ENCODE data around the gene TLCD5. TPM values are rescaled to one million over a fixed set of nuclear protein-coding genes. Genes with fewer than 3 reads are reported as not detected.

Gene TLCD5
- total RNA-seq, 1 experiment from 2014 or later: 7.1 TPM

DNA sequence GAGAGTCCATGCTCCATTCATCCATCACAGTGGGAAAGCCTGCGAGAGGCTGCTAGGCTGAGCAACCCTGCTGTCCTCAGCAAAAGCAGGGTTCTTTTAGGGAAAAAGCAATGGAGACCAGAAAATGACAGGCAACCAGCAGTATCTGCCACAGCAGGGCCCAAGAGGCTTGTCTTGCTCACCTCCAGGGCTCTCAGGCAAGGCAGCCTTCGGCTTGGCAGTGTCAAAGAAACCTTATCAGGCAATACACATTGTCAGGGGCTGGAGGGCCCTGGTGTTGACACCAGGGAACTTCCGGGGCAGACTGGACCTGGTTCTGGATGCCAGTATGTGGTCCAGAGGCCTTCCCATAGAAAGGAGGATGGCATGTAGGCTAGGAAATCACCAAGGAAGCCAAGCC, 10.2 kb upstream of the TLCD5 start:
- no peak overlapping the region for H3K27ac Mint-ChIP-seq
- H3K4me3 Mint-ChIP-seq: no peak overlapping the region
- H3K4me1 ChIP-seq (ENCODE audit: insufficient read depth, low read length): peaks cover 2% of the 10 kb centered on the region; the same call in 1 of the 2 replicates
- no peak overlapping the region for H3K14ac ChIP-seq (ENCODE audit: insufficient read depth, low read length)
- no peak overlapping the region for H4K8ac ChIP-seq (replicated peaks; ENCODE audit: insufficient read length, low read depth, low read length)
- no peak overlapping the region for H2AK5ac ChIP-seq (ENCODE audit: insufficient read length, low read length)
- no peak overlapping the region for H2BK12ac ChIP-seq (ENCODE audit: insufficient read length, low read depth, low read length)
- no peak overlapping the region for H3T11ph ChIP-seq (ENCODE audit: low read length)
- no CpG with 5 or more reads among the region's 3 CpGs for WGBS (ENCODE audit: extremely low coverage, insufficient read length, low lambda C conversion rate)
- H3K79me1 ChIP-seq (ENCODE audit: insufficient read depth, low read depth, low read length, poor library complexity, severe bottlenecking): no peaks in the 10 kb centered on the region
- no peak overlapping the region for H4K91ac ChIP-seq (ENCODE audit: insufficient read length, low read depth, low read length)
- no peaks in the 10 kb centered on the region for H3K79me2 ChIP-seq (ENCODE audit: insufficient read depth, low read length)
- no peaks in the 10 kb centered on the region for H4K20me1 ChIP-seq (ENCODE audit: control insufficient read depth, insufficient read depth, insufficient read length)
- H3K18ac ChIP-seq (ENCODE audit: insufficient read length, low read depth, low read length): no peak overlapping the region
- H2BK15ac ChIP-seq (ENCODE audit: low read depth, low read length): no peak overlapping the region
- H3K27ac ChIP-seq (ENCODE audit: insufficient read length, low read depth, low read length): no peak overlapping the region
- H3K9me3 Mint-ChIP-seq: no peaks in the 10 kb centered on the region
- no peak overlapping the region for H4K5ac ChIP-seq (ENCODE audit: insufficient read length, low read depth, low read length)
- no peak for TF ChIP-seq CTCF (conservative IDR thresholded peaks at IDR 0.05)
- no peaks in the 10 kb centered on the region for H3K36me3 Mint-ChIP-seq (ENCODE audit: insufficient read depth in 1 of 3, low read depth in 3 of 3)
- H3K27me3 Mint-ChIP-seq (ENCODE audit: low read depth): peaks cover 14% of the 10 kb centered on the region
- H3K9ac ChIP-seq (ENCODE audit: extremely low read depth, insufficient read length, low read length): no peak overlapping the region
- H2BK20ac ChIP-seq (ENCODE audit: low read depth, low read length, poor library complexity, severe bottlenecking): no peak overlapping the region
- H3K23ac ChIP-seq (ENCODE audit: insufficient read length, low read depth, low read length): no peak overlapping the region
- H3K4me1 Mint-ChIP-seq: peaks cover 11 to 14% of the 10 kb centered on the region in 2 experiments
- no peak for DNase-seq
- no peaks in the 10 kb centered on the region for H3K23me2 ChIP-seq (ENCODE audit: insufficient read length, low read depth, low read length, poor library complexity, severe bottlenecking)
- H3K4ac ChIP-seq (ENCODE audit: low read depth, low read length): no peak overlapping the region
- no peak overlapping the region for H3K56ac ChIP-seq (ENCODE audit: insufficient read length, low read depth, low read length)
- no peak overlapping the region for H3K4me2 ChIP-seq (ENCODE audit: insufficient read depth, insufficient read length, low read length)
- no peaks in the 10 kb centered on the region for H3K27me3 ChIP-seq (ENCODE audit: insufficient read depth, low read length)
- H2AFZ ChIP-seq (ENCODE audit: low read length): no peak overlapping the region
- H3K9me3 ChIP-seq (ENCODE audit: control insufficient read depth, low read depth, low read length): no peaks in the 10 kb centered on the region
- no peak overlapping the region for H2BK120ac ChIP-seq (ENCODE audit: low read depth, low read length, poor library complexity, severe bottlenecking)
- H2BK5ac ChIP-seq (ENCODE audit: insufficient read length, low read length): no peak overlapping the region
